ENCODE measurements around the gene TMEM163. TPM values are rescaled to one million over a fixed set of nuclear protein-coding genes. Genes with fewer than 3 reads are reported as not detected.

Gene TMEM163
- total RNA-seq, 1 donor from 2014 or later = 0.18 TPM

DNA sequence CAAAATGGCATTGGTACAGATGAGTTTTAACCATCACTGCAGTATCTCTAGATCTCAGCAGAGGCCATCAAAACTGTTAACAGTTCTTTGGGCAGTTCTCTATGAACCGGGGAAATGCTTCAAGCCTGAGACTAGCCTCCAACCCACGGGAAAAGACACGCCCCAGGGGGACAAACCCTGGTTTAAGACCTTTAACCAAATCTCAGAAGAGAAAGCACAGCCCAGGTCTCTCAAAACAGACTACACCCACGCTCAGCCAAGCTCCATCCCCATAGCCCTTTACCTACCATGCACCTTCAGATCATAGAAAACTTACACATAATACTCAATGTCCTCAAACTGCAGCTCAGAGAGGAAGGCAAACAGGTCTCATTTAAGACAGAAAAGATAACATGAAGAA lies 78.3 kb downstream of the TMEM163 start:
- no peak overlapping the region for H3K9ac ChIP-seq (ENCODE audit: low read length)
- Mint-ChIP-seq H3K4me3 (ENCODE audit: unreplicated experiment) (no peak overlapping the region), H3K9me3 (ENCODE audit: unreplicated experiment) (peaks cover under 1% of the 10 kb centered on the region), H3K36me3 (ENCODE audit: low read depth, unreplicated experiment) (no peaks in the 10 kb centered on the region), H3K4me1 (ENCODE audit: low read depth, unreplicated experiment) (peaks cover 5% of the 10 kb centered on the region), H3K27me3 (ENCODE audit: low read depth, unreplicated experiment) (peaks cover 2% of the 10 kb centered on the region), H3K27ac (ENCODE audit: unreplicated experiment) (no peak overlapping the region)
- H3K9me3 ChIP-seq (ENCODE audit: insufficient read depth, low read depth, low read length) = no peaks in the 10 kb centered on the region
- no peaks in the 10 kb centered on the region for H3K36me3 ChIP-seq (ENCODE audit: insufficient read depth, low read length)
- no peaks in the 10 kb centered on the region for H4K20me1 ChIP-seq (ENCODE audit: insufficient read depth, low read length)
- H3K27me3 ChIP-seq (ENCODE audit: insufficient read depth, low read length) = no peaks in the 10 kb centered on the region
- no peak overlapping the region for H2AFZ ChIP-seq (ENCODE audit: low read depth, low read length)
- DNase-seq (ENCODE audit: low read depth) (no peak), FAIRE-seq (no peak)
- H3K4me2 ChIP-seq (ENCODE audit: low read length) = no peak overlapping the region
- no peak overlapping the region for H3K27ac ChIP-seq (ENCODE audit: low read depth, low read length)
- no peak overlapping the region for H3K4me3 ChIP-seq (ENCODE audit: insufficient read depth, low read depth, low read length)
- no peaks in the 10 kb centered on the region for H3K79me2 ChIP-seq (ENCODE audit: insufficient read depth, low read length)
- no peaks in the 10 kb centered on the region for H3K4me1 ChIP-seq (ENCODE audit: insufficient read depth, low read length)
- TF ChIP-seq, protein P1, sequence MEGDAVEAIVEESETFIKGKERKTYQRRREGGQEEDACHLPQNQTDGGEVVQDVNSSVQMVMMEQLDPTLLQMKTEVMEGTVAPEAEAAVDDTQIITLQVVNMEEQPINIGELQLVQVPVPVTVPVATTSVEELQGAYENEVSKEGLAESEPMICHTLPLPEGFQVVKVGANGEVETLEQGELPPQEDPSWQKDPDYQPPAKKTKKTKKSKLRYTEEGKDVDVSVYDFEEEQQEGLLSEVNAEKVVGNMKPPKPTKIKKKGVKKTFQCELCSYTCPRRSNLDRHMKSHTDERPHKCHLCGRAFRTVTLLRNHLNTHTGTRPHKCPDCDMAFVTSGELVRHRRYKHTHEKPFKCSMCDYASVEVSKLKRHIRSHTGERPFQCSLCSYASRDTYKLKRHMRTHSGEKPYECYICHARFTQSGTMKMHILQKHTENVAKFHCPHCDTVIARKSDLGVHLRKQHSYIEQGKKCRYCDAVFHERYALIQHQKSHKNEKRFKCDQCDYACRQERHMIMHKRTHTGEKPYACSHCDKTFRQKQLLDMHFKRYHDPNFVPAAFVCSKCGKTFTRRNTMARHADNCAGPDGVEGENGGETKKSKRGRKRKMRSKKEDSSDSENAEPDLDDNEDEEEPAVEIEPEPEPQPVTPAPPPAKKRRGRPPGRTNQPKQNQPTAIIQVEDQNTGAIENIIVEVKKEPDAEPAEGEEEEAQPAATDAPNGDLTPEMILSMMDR (IDR thresholded peaks at IDR 0.05; ENCODE audit: insufficient read depth, low read depth, low read length) = no peak
- TF ChIP-seq EZH2 (IDR thresholded peaks at IDR 0.05; ENCODE audit: insufficient read depth, low read length) = no peak

DNA sequence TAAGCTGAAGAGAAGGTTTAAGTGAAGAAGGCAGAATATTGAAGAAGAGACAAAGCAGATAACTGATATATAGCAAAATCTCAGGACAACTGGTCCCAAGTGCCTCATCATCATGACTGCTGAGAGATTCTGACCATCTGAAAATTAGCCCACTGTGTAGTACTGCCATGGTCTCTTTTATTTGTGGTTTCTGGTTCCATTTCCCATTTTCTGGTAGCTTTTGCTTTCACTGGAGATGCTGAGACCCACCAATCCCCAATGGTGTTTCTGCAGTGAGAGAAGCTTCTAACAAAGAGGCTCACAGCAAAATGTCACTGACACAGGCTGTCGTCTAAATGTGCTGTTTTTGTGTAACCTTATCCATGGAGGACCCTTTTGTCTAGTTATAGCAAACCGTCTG lies 79.5 kb downstream of the TMEM163 start:
- H3K27me3 Mint-ChIP-seq (ENCODE audit: low read depth, unreplicated experiment) = peaks cover 4% of the 10 kb centered on the region
- DNase-seq (ENCODE audit: low read depth) (no peak), FAIRE-seq (no peak)
- Histone ChIP-seq H3K9ac (ENCODE audit: low read length) (no peak overlapping the region), H3K9me3 (ENCODE audit: insufficient read depth, low read depth, low read length) (no peaks in the 10 kb centered on the region), H4K20me1 (ENCODE audit: insufficient read depth, low read length) (no peaks in the 10 kb centered on the region), H3K4me3 (ENCODE audit: insufficient read depth, low read depth, low read length) (no peak overlapping the region), H3K27ac (ENCODE audit: low read depth, low read length) (no peak overlapping the region), H2AFZ (ENCODE audit: low read depth, low read length) (no peak overlapping the region), H3K4me2 (ENCODE audit: low read length) (no peak overlapping the region), H3K27me3 (ENCODE audit: insufficient read depth, low read length) (no peaks in the 10 kb centered on the region), H3K36me3 (ENCODE audit: insufficient read depth, low read length) (no peaks in the 10 kb centered on the region), H3K4me1 (ENCODE audit: insufficient read depth, low read length) (no peaks in the 10 kb centered on the region), H3K79me2 (ENCODE audit: insufficient read depth, low read length) (no peaks in the 10 kb centered on the region)
- H3K4me1 Mint-ChIP-seq (ENCODE audit: low read depth, unreplicated experiment) = peaks cover 5% of the 10 kb centered on the region
- H3K4me3 Mint-ChIP-seq (ENCODE audit: unreplicated experiment) = no peak overlapping the region
- TF ChIP-seq, protein P1 (IDR thresholded peaks at IDR 0.05; ENCODE audit: insufficient read depth, low read depth, low read length) = no peak
- TF ChIP-seq EZH2 (IDR thresholded peaks at IDR 0.05; ENCODE audit: insufficient read depth, low read length) = no peak
- no peak overlapping the region for H3K27ac Mint-ChIP-seq (ENCODE audit: unreplicated experiment)
- H3K9me3 Mint-ChIP-seq (ENCODE audit: unreplicated experiment) = peaks cover 3% of the 10 kb centered on the region
- no peaks in the 10 kb centered on the region for H3K36me3 Mint-ChIP-seq (ENCODE audit: low read depth, unreplicated experiment)

DNA sequence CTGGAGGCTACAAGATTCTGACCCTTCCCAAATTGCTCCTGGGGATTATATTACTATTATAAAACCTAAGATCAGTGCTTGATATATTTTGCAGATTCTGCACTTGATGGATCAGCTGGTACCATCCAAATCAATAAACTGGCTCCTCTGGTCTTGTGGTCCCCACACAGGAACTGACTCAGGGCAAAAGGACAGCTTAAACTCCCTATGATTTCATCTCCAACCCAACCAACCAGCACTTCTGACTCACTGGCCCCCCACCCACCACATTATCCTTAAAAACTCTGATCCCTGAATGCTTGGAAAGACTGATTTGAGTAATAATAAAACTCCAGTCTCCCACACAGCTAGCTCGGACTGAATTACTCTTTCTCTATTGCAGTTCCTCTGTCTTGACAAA lies 82.1 kb downstream of the TMEM163 start:
- FAIRE-seq = no peak
- H3K36me3 ChIP-seq (ENCODE audit: insufficient read depth, low read length) = no peaks in the 10 kb centered on the region
- Mint-ChIP-seq H3K4me3 (ENCODE audit: unreplicated experiment) (no peak overlapping the region), H3K27ac (ENCODE audit: unreplicated experiment) (no peak overlapping the region), H3K9me3 (ENCODE audit: unreplicated experiment) (peaks cover 3% of the 10 kb centered on the region), H3K27me3 (ENCODE audit: low read depth, unreplicated experiment) (peaks cover 4% of the 10 kb centered on the region), H3K36me3 (ENCODE audit: low read depth, unreplicated experiment) (no peaks in the 10 kb centered on the region), H3K4me1 (ENCODE audit: low read depth, unreplicated experiment) (peaks cover 5% of the 10 kb centered on the region)
- DNase-seq (ENCODE audit: low read depth) = no peak
- H4K20me1 ChIP-seq (ENCODE audit: insufficient read depth, low read length) = no peaks in the 10 kb centered on the region
- no peaks in the 10 kb centered on the region for H3K4me1 ChIP-seq (ENCODE audit: insufficient read depth, low read length)
- H2AFZ ChIP-seq (ENCODE audit: low read depth, low read length) = no peak overlapping the region
- no peaks in the 10 kb centered on the region for H3K79me2 ChIP-seq (ENCODE audit: insufficient read depth, low read length)
- H3K4me3 ChIP-seq (ENCODE audit: insufficient read depth, low read depth, low read length) = no peak overlapping the region
- no peak overlapping the region for H3K9ac ChIP-seq (ENCODE audit: low read length)
- H3K9me3 ChIP-seq (ENCODE audit: insufficient read depth, low read depth, low read length) = no peaks in the 10 kb centered on the region
- H3K4me2 ChIP-seq (ENCODE audit: low read length) = no peak overlapping the region
- H3K27ac ChIP-seq (ENCODE audit: low read depth, low read length) = no peak overlapping the region
- no peaks in the 10 kb centered on the region for H3K27me3 ChIP-seq (ENCODE audit: insufficient read depth, low read length)
- no peak for TF ChIP-seq EZH2 (IDR thresholded peaks at IDR 0.05; ENCODE audit: insufficient read depth, low read length)
- TF ChIP-seq, protein P1 (IDR thresholded peaks at IDR 0.05; ENCODE audit: insufficient read depth, low read depth, low read length) = no peak

Data from astrocyte (in vitro differentiated cells and primary cell).